Endothelial cell of umbilical vein (primary cell): Measurements from ENCODE around the gene CFAP61. TPM values are rescaled to one million over a fixed set of nuclear protein-coding genes. Genes with fewer than 3 reads are reported as not detected.

ENCODE experiments used
- BruUV-seq: library from RNA; stranded (reverse); fragments of 400-500 nt; replicated peaks from 2 replicates; lab custom pipeline; 2021; lab: Mats Ljungman, UMichigan
- CTCF ChIA-PET: fragments of 300-600, 350-600 bp; sonication (Branson Sonifier 250); formaldehyde crosslinking; loops from one replicate; lab custom pipeline; 2021; ENCODE audit warnings: antibody characterized with exemption, inconsistent platforms; lab: Charles Lee
- POLR2A ChIA-PET: fragments of 300-600, 350-600 bp; sonication (Branson Sonifier 250); formaldehyde crosslinking; loops from one replicate; lab custom pipeline; 2021; ENCODE audit warnings: antibody characterized with exemption, inconsistent platforms; lab: Charles Lee
- DNase-seq: peaks from one replicate; pipeline ENCODE4 v3.0.0-alpha.2; 2011; ENCODE audit warnings: low read depth, low spot score
- FAIRE-seq: peaks from 2 replicates; lab custom pipeline; 2011; peaks lifted over from hg19 to GRCh38; lab: Jason Lieb, UNC
- H2AFZ ChIP-seq: 2 replicates; pipeline ENCODE4 v1.6.0; 2012; ENCODE audit warnings: low read depth, low read length, control low read depth, inconsistent platforms
- H3K27ac ChIP-seq: 2 replicates; pipeline ENCODE4 v1.5.1; 2011; ENCODE audit warnings: low read depth, mild to moderate bottlenecking, control low read depth, low read length, moderate library complexity; ENCODE audit not compliant: insufficient read depth
- H3K27me3 ChIP-seq, 2 experiments: 2 replicates each; pipeline versions ENCODE4 v1.6.0 to v1.6.1; 2011; ENCODE audit warnings: low read length in 2 of 2, mixed read lengths in 1 of 2; ENCODE audit not compliant: control insufficient read depth in 2 of 2, insufficient read depth in 2 of 2
- H3K36me3 ChIP-seq, 2 experiments: 2 replicates in 1 of 2; 3 replicates in 1 of 2; pipeline ENCODE4 v1.5.1; 2011; ENCODE audit warnings: low read length in 2 of 2, mild to moderate bottlenecking in 1 of 2, moderate library complexity in 1 of 2; ENCODE audit not compliant: control insufficient read depth in 2 of 2, insufficient read depth in 2 of 2; ENCODE audit errors: extremely low read depth in 1 of 2
- H3K4me1 ChIP-seq: 3 replicates; pipeline ENCODE4 v1.5.1; 2011; ENCODE audit warnings: mild to moderate bottlenecking, low read length; ENCODE audit not compliant: control insufficient read depth, insufficient read depth; ENCODE audit errors: extremely low read depth
- H3K4me2 ChIP-seq: 2 replicates; pipeline ENCODE4 v1.6.1; 2011; ENCODE audit warnings: low read length, control low read depth, mixed read lengths; ENCODE audit not compliant: insufficient read depth
- H3K4me3 ChIP-seq, 3 experiments: fragments of 200-600 bp in 1 of 3; sonication (generic), shearing (Covaris generic) in 1 of 3; replicated peaks in 1 of 3; 2 replicates each; pipeline ENCODE4 v1.5.1; 2011 to 2016; ENCODE audit warnings: control low read depth in 3 of 3, low read length in 3 of 3, mild to moderate bottlenecking in 2 of 3, inconsistent platforms in 1 of 3, low read depth in 1 of 3, moderate library complexity in 1 of 3; ENCODE audit not compliant: insufficient read depth in 1 of 3
- H3K79me2 ChIP-seq: 2 replicates; pipeline ENCODE4 v1.6.0; 2012; ENCODE audit warnings: low read length, inconsistent platforms; ENCODE audit not compliant: control insufficient read depth, insufficient read depth
- H3K9ac ChIP-seq: replicated peaks from 2 replicates; pipeline ENCODE3; 2011; ENCODE audit warnings: low read length, control low read depth; ENCODE audit not compliant: insufficient read depth; ENCODE audit errors: extremely low read depth
- H3K9me1 ChIP-seq: replicated peaks from 3 replicates; pipeline ENCODE4 v1.6.0; 2011; ENCODE audit warnings: mild to moderate bottlenecking, low read length; ENCODE audit not compliant: control insufficient read depth, insufficient read depth; ENCODE audit errors: extremely low read depth
- H3K9me3 ChIP-seq: replicated peaks from 2 replicates; pipeline ENCODE4 v1.5.1; 2012; ENCODE audit warnings: low read length, inconsistent platforms; ENCODE audit not compliant: control insufficient read depth, insufficient read depth
- H4K20me1 ChIP-seq: replicated peaks from 2 replicates; pipeline ENCODE3; 2011; ENCODE audit warnings: mild to moderate bottlenecking, low read length; ENCODE audit not compliant: control insufficient read depth, insufficient read depth; ENCODE audit errors: extremely low read depth
- CTCF ChIP-seq, 2 donors: IDR thresholded peaks; 1 replicate in 1 of 2; 2 replicates in 1 of 2; pipeline ENCODE4 v1.5.1; 2011; ENCODE audit warnings: low read length in 2 of 2, mild to moderate bottlenecking in 2 of 2, moderate library complexity in 2 of 2, control low read depth in 1 of 2, inconsistent platforms in 1 of 2, low read depth in 1 of 2; ENCODE audit not compliant: insufficient read depth in 1 of 2; ENCODE audit errors: extremely low read depth in 1 of 2
- GATA2 ChIP-seq: IDR thresholded peaks from 2 replicates; pipeline ENCODE4 v1.7.0; 2011; ENCODE audit warnings: low read depth, mild to moderate bottlenecking, moderate library complexity, mixed read lengths, low read length; ENCODE audit not compliant: insufficient read length, insufficient read depth
- POLR2A ChIP-seq: IDR thresholded peaks from 2 replicates; pipeline ENCODE4 v1.6.1; 2012; ENCODE audit warnings: low read depth, mild to moderate bottlenecking, control low read depth, low read length
- POLR2AphosphoS5 ChIP-seq: IDR thresholded peaks from 2 replicates; pipeline ENCODE4 v1.6.1; 2012; ENCODE audit warnings: low read depth, mild to moderate bottlenecking, control low read depth, low read length, moderate library complexity; ENCODE audit not compliant: insufficient read depth
- dilution Hi-C: fragments of 300-500 bp; cut with MboI; formaldehyde crosslinking; loops from one replicate; pipeline ENCODE4 v1.15.0; 2019; ENCODE audit warnings: low sequenced_read_pairs; ENCODE audit not compliant: extremely low pct_ligation_motif_present
- intact Hi-C: fragments of 100-400 bp; cut with micrococcal nuclease; formaldehyde crosslinking; loops from one replicate; pipeline ENCODE4 v1.10.0; 2022
- polyA plus RNA-seq, 4 experiments: library from polyadenylated mRNA; depleted of rRNA in 3 of 4; stranded (reverse) in 3 of 4; unstranded in 1 of 4; fragments of >200 nt; gene quantifications; 2 replicates each; pipeline versions ENCODE4 v1.2.1 to v1.2.3, GENCODE V29; 2011 to 2012; ENCODE audit warnings: missing spikeins in 1 of 4
- total RNA-seq: library from RNA; stranded (reverse); gene quantifications from 2 replicates; pipeline ENCODE4 v1.2.3, GENCODE V29; 2021

Gene CFAP61
- total and polyA plus RNA-seq, 2 donors (not counting 3 experiments of a cell fraction or from before 2014, with no cell fraction given) = not detected

GRCh38 chr20:20130399-20130798 is 78.1 kb downstream of the CFAP61 start:
- POLR2A ChIA-PET = no interaction called here
- Histone ChIP-seq H3K79me2 (no peaks in the 10 kb centered on the region), H3K9ac (no peak overlapping the region), H3K4me2 (no peak overlapping the region), H3K27me3 (peaks cover 1 to 4% of the 10 kb centered on the region in 2 experiments), H3K36me3 (no peaks in the 10 kb centered on the region), H3K9me3 (no peaks in the 10 kb centered on the region), H4K20me1 (no peaks in the 10 kb centered on the region), H2AFZ (no peak overlapping the region), H3K9me1 (no peaks in the 10 kb centered on the region), H3K27ac (no peak overlapping the region), H3K4me3 (no peak overlapping the region), H3K4me1 (peaks cover 6% of the 10 kb centered on the region)
- BruUV-seq = no TSS peak
- TF ChIP-seq CTCF (IDR thresholded peaks at IDR 0.05; ENCODE audit: extremely low read depth in 1 of 2, insufficient read depth in 1 of 2, low read depth in 1 of 2, low read length in 2 of 2) (peak in 1 of 2 donors; percentile 1), POLR2A (no peak)
- dilution Hi-C loops = no loop called here
- CTCF ChIA-PET = interaction anchor here (0.8 to 3.3 kb wide), 4 partner anchors 9 to 464 kb away, joined by 3 to 28 read pairs (median 6); no protein-coding TSS in a partner anchor
- DNase-seq (peak; percentile 12), FAIRE-seq (peak; percentile 48)
- intact Hi-C loops = loop anchor here (1.0 to 10.0 kb wide), 3 partner anchors 46 to 438 kb away; no protein-coding TSS in a partner anchor

GRCh38 chr20:20134941-20135575 is 82.7 kb downstream of the CFAP61 start:
- DNase-seq (peak; percentile 36), FAIRE-seq (peak; percentile 85)
- Histone ChIP-seq H3K79me2 (no peaks in the 10 kb centered on the region), H3K4me2 (peak overlapping the region; percentile 16), H3K9me1 (no peaks in the 10 kb centered on the region), H3K4me1 (peaks cover 6% of the 10 kb centered on the region), H3K9me3 (no peaks in the 10 kb centered on the region), H4K20me1 (no peaks in the 10 kb centered on the region), H3K9ac (no peak overlapping the region), H2AFZ (no peak overlapping the region), H3K36me3 (no peaks in the 10 kb centered on the region), H3K27ac (no peak overlapping the region), H3K27me3 (peaks cover 1 to 4% of the 10 kb centered on the region in 2 experiments), H3K4me3 (no peak overlapping the region)
- peak; percentile 16 for TF ChIP-seq GATA2
- no peak for TF ChIP-seq CTCF (IDR thresholded peaks at IDR 0.05; ENCODE audit: extremely low read depth in 1 of 2, insufficient read depth in 1 of 2, low read depth in 1 of 2, low read length in 2 of 2)
- TF ChIP-seq POLR2AphosphoS5 = no peak
- dilution Hi-C loops (no loop called here), intact Hi-C loops (loop anchor here (10.0 kb wide), 1 partner anchor 50 kb away; no protein-coding TSS in a partner anchor)
- POLR2A ChIA-PET = no interaction called here
- CTCF ChIA-PET = no interaction called here
- no TSS peak for BruUV-seq
